Lower leg skin (tissue), 4 donors: ENCODE results near the gene MUC6. TPM values are rescaled to one million over a fixed set of nuclear protein-coding genes. Genes with fewer than 3 reads are reported as not detected.

Source experiments
- DNase-seq, 2 donors: peaks; one replicate each; pipeline ENCODE4 v3.0.0-alpha.2; 2019; ENCODE audit warnings: low spot score in 2 of 2
- H3K4me3 ChIP-seq: fragments of 200-600 bp; sonication (generic); 2 replicates; pipeline ENCODE4 v1.5.1; 2017; ENCODE audit warnings: mild to moderate bottlenecking, low read depth; ENCODE audit not compliant: poor library complexity, severe bottlenecking
- POLR2A ChIP-seq, 2 donors: fragments of 450-650 bp; IDR thresholded peaks; one replicate each; pipeline ENCODE4 v1.6.1; 2016 to 2017; ENCODE audit warnings: antibody characterized with exemption in 2 of 2, mild to moderate bottlenecking in 1 of 2, moderate library complexity in 1 of 2
- WGBS, 2 donors: methylation state at CpG; one replicate each; pipeline ENCODE4 v1.1.5; 2018; 5-methylcytosine and 5-hydroxymethylcytosine counted together
- intact Hi-C: fragments of 100-400 bp; cut with DNase I; formaldehyde crosslinking; loops from one replicate; pipeline ENCODE4 v1.15.0; 2023; ENCODE audit warnings: low total_unique reads
- total RNA-seq, 4 donors: library from RNA; depleted of rRNA; stranded (reverse); fragments of >200 nt; gene quantifications; one replicate each; pipeline ENCODE4 v1.1.0, GENCODE V29; 2016
- TF ChIP-seq, protein P1 (sequence below), 3 donors: fragments of 450-650 bp; IDR thresholded peaks; one replicate each; pipeline ENCODE4 v1.5.1; 2016; ENCODE audit warnings: antibody characterized with exemption in 3 of 3, mild to moderate bottlenecking in 3 of 3, moderate library complexity in 2 of 3

Gene MUC6
- total RNA-seq, 4 donors from 2014 or later: not detected

DNA sequence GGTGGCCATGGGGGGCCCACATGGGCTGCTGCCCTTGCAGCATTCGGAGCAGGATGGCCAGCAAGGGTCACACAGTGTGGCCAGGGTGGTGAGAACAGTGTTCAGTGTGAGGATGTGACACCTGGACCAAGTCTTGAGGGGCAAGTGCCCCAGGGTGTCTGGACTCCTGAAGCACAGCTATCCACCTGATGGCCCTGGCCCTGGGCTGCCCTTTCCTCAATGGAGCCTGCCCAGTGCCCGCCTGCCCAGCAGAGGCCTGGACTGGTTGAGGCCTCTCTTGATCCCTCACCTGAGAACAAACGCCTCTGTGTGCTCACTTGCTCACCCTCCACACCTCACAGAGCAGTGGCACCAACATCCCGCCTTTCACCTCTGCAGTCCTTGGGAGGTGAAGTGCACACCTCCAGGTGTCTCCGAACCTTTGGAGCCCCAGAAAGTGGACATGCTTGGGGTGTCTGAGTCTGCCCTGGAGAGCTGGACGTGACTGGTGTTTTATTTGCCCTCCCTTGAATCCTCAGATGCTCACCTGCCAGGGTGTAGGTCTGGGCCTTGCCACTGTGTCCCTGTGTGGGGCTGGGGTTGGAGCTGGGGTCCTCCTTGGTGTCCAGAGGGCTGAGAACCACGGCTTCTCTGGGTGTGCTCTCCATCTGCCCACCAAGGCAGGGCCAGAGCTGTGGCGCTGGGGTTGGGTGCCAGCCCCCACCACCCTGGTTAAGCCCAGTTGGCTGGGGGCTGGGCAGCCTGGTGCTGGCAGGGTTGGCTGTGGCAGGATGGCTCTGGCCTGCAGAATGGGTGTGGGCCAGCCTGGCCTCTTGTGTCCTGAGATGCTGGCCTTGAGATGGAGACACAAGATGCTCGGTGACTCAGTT lies 34.3 kb upstream of the MUC6 start:
- intact Hi-C loops: no loop called here
- no peak for DNase-seq
- H3K4me3 ChIP-seq: no peak overlapping the region
- TF ChIP-seq, protein P1, sequence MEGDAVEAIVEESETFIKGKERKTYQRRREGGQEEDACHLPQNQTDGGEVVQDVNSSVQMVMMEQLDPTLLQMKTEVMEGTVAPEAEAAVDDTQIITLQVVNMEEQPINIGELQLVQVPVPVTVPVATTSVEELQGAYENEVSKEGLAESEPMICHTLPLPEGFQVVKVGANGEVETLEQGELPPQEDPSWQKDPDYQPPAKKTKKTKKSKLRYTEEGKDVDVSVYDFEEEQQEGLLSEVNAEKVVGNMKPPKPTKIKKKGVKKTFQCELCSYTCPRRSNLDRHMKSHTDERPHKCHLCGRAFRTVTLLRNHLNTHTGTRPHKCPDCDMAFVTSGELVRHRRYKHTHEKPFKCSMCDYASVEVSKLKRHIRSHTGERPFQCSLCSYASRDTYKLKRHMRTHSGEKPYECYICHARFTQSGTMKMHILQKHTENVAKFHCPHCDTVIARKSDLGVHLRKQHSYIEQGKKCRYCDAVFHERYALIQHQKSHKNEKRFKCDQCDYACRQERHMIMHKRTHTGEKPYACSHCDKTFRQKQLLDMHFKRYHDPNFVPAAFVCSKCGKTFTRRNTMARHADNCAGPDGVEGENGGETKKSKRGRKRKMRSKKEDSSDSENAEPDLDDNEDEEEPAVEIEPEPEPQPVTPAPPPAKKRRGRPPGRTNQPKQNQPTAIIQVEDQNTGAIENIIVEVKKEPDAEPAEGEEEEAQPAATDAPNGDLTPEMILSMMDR (IDR thresholded peaks at IDR 0.05): no peak
- TF ChIP-seq POLR2A (IDR thresholded peaks at IDR 0.05): no peak
- 82 to 87% methylated on average over 7 to 9 of the region's 9 CpGs for WGBS, 2 donors

DNA sequence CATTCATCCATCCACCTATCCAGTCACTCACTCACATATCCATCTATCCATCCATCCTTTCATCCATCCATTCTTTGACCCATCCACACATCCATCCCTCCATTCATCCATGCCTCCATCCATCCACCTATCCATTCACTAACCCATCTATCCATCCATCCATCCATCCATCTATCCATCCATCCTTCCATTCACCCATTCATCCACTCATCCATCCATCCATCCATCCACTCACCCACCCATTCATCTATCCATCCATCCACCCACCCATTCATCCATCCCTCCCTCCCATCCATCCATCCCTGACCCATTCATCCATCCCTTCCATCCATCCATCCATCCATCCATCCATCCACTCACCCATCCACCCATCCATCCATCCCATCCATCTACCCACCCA lies 33.2 kb upstream of the MUC6 start:
- intact Hi-C loops: no loop called here
- TF ChIP-seq, protein P1 (IDR thresholded peaks at IDR 0.05): no peak
- no peak for TF ChIP-seq POLR2A (IDR thresholded peaks at IDR 0.05)
- H3K4me3 ChIP-seq: no peak overlapping the region
- no peak for DNase-seq

DNA sequence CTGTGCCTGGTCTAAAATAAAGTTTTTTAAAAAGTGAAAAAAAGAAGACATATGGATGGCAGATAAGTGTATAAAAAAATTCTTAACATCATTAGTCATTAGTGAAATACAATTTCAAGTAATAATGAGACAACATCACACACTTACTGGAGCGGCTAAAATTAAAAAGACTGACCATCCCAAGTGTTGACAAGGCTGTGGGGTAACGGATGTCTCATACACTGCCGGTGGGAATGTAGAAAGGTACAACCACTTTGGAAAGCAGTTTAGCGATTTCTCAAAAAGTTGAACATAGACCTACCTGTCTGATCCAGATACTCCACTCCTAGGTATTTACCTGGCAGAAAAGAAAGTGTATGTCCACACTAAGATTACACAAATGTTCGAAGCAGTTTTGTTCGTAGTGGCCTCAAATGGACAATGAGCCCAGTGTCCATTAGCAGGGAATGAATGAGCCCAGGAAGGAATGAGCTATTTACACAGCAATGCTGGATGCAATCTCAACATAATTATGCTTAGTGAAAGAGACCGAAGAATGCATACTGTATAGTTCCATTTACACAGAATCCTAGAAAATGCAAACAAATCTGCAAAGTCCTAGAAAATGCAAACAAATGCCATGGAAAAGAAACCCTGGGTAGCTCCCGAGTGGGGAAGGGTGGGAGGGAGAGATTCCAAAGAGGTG lies 31.4 kb upstream of the MUC6 start:
- no peak for TF ChIP-seq POLR2A (IDR thresholded peaks at IDR 0.05)
- TF ChIP-seq, protein P1 (IDR thresholded peaks at IDR 0.05): no peak
- intact Hi-C loops: no loop called here
- H3K4me3 ChIP-seq: no peak overlapping the region
- WGBS, 2 donors: 85 to 87% methylated on average over 8 of the region's 8 CpGs
- no peak for DNase-seq

DNA sequence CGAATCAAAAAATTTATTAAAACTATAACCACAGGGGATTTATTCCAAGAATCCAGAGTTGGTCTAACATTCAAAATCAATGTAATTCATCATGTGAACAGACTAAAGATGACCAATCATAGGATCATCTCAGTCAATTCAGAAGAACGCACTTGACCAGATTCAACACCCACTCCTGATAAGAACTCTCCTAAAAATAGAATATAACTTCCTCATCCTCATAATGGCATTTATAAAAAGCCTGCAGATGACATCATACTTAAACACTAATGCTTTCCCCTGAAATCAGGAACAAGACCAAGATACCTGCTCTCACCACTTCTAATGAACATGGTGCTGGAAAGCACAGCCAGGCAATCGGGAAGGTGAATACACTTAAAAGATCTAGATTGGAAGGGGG lies 27.6 kb upstream of the MUC6 start:
- no peak for DNase-seq
- WGBS, 2 donors: 54 to 82% methylated on average over 3 of the region's 3 CpGs
- intact Hi-C loops: no loop called here
- no peak overlapping the region for H3K4me3 ChIP-seq
- TF ChIP-seq, protein P1 (IDR thresholded peaks at IDR 0.05): no peak
- no peak for TF ChIP-seq POLR2A (IDR thresholded peaks at IDR 0.05)

DNA sequence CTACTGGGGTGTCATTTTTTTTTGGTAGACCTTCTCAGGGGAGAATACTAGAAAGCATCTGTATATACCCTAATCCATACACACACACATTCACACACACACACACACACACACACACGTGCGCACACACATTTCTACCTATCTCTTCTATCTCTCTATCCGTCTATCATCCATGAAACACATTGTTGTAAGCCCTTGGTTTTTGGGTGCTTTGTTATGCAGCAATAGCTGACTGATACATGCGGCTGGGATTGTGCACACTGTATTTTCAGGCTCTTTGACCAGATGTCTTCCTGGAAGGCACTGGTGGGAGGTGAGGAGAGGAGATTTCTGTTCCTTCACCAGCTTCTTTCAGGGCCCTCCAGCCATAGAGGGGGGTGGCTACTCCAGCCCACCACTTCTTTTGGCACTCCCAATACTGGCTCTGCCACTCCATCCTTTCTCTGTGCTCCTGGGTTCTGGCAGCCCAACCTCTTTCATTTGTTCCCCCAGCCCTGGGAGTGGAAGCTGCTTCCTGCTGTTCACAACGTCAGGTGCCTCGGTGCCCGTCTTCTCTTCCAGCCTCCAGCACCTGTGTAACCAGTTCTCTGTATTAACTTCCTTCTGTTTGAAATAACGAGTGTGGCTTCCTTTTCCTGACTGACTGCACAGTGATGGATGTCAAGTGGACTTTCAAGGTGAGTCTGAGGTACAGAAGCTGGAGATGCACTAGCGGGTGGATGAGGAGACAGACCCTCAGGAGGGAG lies 25.7 kb upstream of the MUC6 start:
- no peak for TF ChIP-seq POLR2A (IDR thresholded peaks at IDR 0.05)
- TF ChIP-seq, protein P1 (IDR thresholded peaks at IDR 0.05): no peak
- intact Hi-C loops: no loop called here
- H3K4me3 ChIP-seq: no peak overlapping the region
- DNase-seq: no peak
- 69 to 79% methylated on average over 9 of the region's 9 CpGs for WGBS, 2 donors
